ENCODE data around the gene SRPK2. TPM values are rescaled to one million over a fixed set of nuclear protein-coding genes. Genes with fewer than 3 reads are reported as not detected.

The SRPK2 gene
- total and polyA plus RNA-seq, 2 of the 13 experiments (the other 11 are each of a cell fraction or from before 2014, with no cell fraction given), result 10.1 to 22.3 TPM

GRCh38 chr7:105188201-105188600, 200.5 kb downstream of the SRPK2 start:
- intact Hi-C loops (cut with micrococcal nuclease; ENCODE audit: unreplicated experiment), result no loop called here
- in situ Hi-C loops (cut with HindIII; ENCODE audit: extremely low pct_ligation_motif_present, low pct_unique_long_range_greater_than_20kb), result no loop called here
- no peaks in the 10 kb centered on the region for H3K9me3 ChIP-seq (ENCODE audit: low read length)
- DNase-seq (ENCODE audit: low spot score) (no peak), ATAC-seq (no peak), FAIRE-seq (no peak)
- ChIA-PET CTCF (ENCODE audit: low intra/inter-chr PET ratio, low total read pairs) (no interaction called here), POLR2A (no interaction called here)
- BruUV-seq (replicated peaks), result no TSS peak
- no peaks in the 10 kb centered on the region for H3K27me3 ChIP-seq (ENCODE audit: control insufficient read depth in 1 of 2, insufficient read depth in 2 of 2, low read length in 2 of 2)
- H3K4me3 ChIP-seq (replicated peaks in 1 of 3; ENCODE audit: insufficient read depth in 1 of 3, low read depth in 2 of 3, low read length in 3 of 3), result no peak overlapping the region
- 0 out of 2 replicates have a peak, but pooled peaks cover 1% of the 10 kb centered on the region for H4K20me1 ChIP-seq (ENCODE audit: insufficient read depth, low read length)
- no peak overlapping the region for H3K9ac ChIP-seq (ENCODE audit: insufficient read depth, low read depth, low read length)
- H3K4me1 ChIP-seq (ENCODE audit: insufficient read depth, low read length), result peaks cover 5% of the 10 kb centered on the region
- no peaks in the 10 kb centered on the region for H3K79me2 ChIP-seq (ENCODE audit: insufficient read depth, low read length)
- H2AFZ ChIP-seq (ENCODE audit: low read length), result no peak overlapping the region
- no peaks in the 10 kb centered on the region for H3K36me3 ChIP-seq (replicated peaks in 1 of 2; ENCODE audit: control insufficient read depth in 1 of 2, insufficient read depth in 2 of 2, low read length in 2 of 2)
- TF ChIP-seq PLRG1 (conservative IDR thresholded peaks at IDR 0.05), result no peak
- TF ChIP-seq ZNF446 (CRISPR knock-in tag; IDR thresholded peaks at IDR 0.05), result no peak
- TF ChIP-seq DRAP1 (CRISPR knock-in tag; IDR thresholded peaks at IDR 0.05), result no peak
- no peak for TF ChIP-seq ETS1 (CRISPR knock-in tag; IDR thresholded peaks at IDR 0.05)
- no peak overlapping the region for H3K4me2 ChIP-seq (ENCODE audit: low read depth, low read length)
- H3K27ac ChIP-seq (ENCODE audit: extremely low read length, insufficient read depth, low read length), result no peak overlapping the region

- H3K9me3 ChIP-seq (ENCODE audit: low read length), result no peaks in the 10 kb centered on the region
- no peak for DNase-seq (ENCODE audit: low spot score)
- no peak overlapping the region for H3K4me2 ChIP-seq (ENCODE audit: low read depth, low read length)
- 93% methylated on average over 4 of the region's 4 CpGs for WGBS (ENCODE audit: low lambda C conversion rate)
- intact Hi-C loops (cut with micrococcal nuclease; ENCODE audit: unreplicated experiment), result no loop called here
- no peak overlapping the region for H3K4me3 ChIP-seq (replicated peaks in 1 of 3; ENCODE audit: insufficient read depth in 1 of 3, low read depth in 2 of 3, low read length in 3 of 3)
- H3K36me3 ChIP-seq (replicated peaks in 1 of 2; ENCODE audit: control insufficient read depth in 1 of 2, insufficient read depth in 2 of 2, low read length in 2 of 2), result no peaks in the 10 kb centered on the region
- ChIA-PET POLR2A (no interaction called here), CTCF (ENCODE audit: low intra/inter-chr PET ratio, low total read pairs) (no interaction called here)
- no peak overlapping the region for H3K9ac ChIP-seq (ENCODE audit: insufficient read depth, low read depth, low read length)
- no peak for FAIRE-seq
- no peak overlapping the region for H2AFZ ChIP-seq (ENCODE audit: low read length)
- TF ChIP-seq CBX1 (IDR thresholded peaks at IDR 0.05; ENCODE audit: low read depth), result no peak
- no peak for TF ChIP-seq ZNF101 (CRISPR knock-in tag; IDR thresholded peaks at IDR 0.05; ENCODE audit: borderline replicate concordance, low read depth)
- no peak for TF ChIP-seq BCLAF1 (IDR thresholded peaks at IDR 0.05)
- TF ChIP-seq IKZF1 (IDR thresholded peaks at IDR 0.05), result no peak
- in situ Hi-C loops (cut with HindIII; ENCODE audit: extremely low pct_ligation_motif_present, low pct_unique_long_range_greater_than_20kb), result no loop called here
- H4K20me1 ChIP-seq (ENCODE audit: insufficient read depth, low read length), result no peaks in the 10 kb centered on the region
- no TSS peak for BruUV-seq (replicated peaks)
- H3K27ac ChIP-seq (ENCODE audit: extremely low read length, insufficient read depth, low read length), result no peak overlapping the region
- H3K79me2 ChIP-seq (ENCODE audit: insufficient read depth, low read length), result no peaks in the 10 kb centered on the region
- no peaks in the 10 kb centered on the region for H3K27me3 ChIP-seq (ENCODE audit: control insufficient read depth in 1 of 2, insufficient read depth in 2 of 2, low read length in 2 of 2)
- H3K4me1 ChIP-seq (ENCODE audit: insufficient read depth, low read length), result no peaks in the 10 kb centered on the region
- ATAC-seq, result no peak
Observed at GRCh38 chr7:105187302-105188169, 201.2 kb downstream of the SRPK2 start.

Data from HepG2 (cell line).